ENCODE measurements around the gene DNAH1. TPM values are rescaled to one million over a fixed set of nuclear protein-coding genes. Genes with fewer than 3 reads are reported as not detected.

Gene DNAH1
- total and polyA plus RNA-seq, 2 of the 13 experiments (the other 11 are each of a cell fraction or from before 2014, with no cell fraction given) = 0.64 to 3.5 TPM

- H3K27ac ChIP-seq (ENCODE audit: extremely low read length, insufficient read depth, low read length) = peak overlapping the region; percentile 96
- no peak overlapping the region for H2AFZ ChIP-seq (ENCODE audit: low read length)
- intact Hi-C loops (cut with micrococcal nuclease; ENCODE audit: unreplicated experiment) = loop anchor here (5.0 to 10.0 kb wide), 2 partner anchors 51 to 474 kb away; partner anchors contain the start of gene TWF2
- no peaks in the 10 kb centered on the region for H3K9me3 ChIP-seq (ENCODE audit: low read length)
- WGBS (ENCODE audit: low lambda C conversion rate) = 34% methylated on average over 6 of the region's 6 CpGs
- in situ Hi-C loops (cut with HindIII; ENCODE audit: extremely low pct_ligation_motif_present, low pct_unique_long_range_greater_than_20kb) = no loop called here
- H3K4me3 ChIP-seq (replicated peaks in 1 of 3; ENCODE audit: insufficient read depth in 1 of 3, low read depth in 2 of 3, low read length in 3 of 3) = peak overlapping the region; percentile 77 to 97 (median 90)
- DNase-seq (ENCODE audit: low spot score) (no peak), ATAC-seq (no peak), FAIRE-seq (peak; percentile 75)
- H3K9ac ChIP-seq (ENCODE audit: insufficient read depth, low read depth, low read length) = peak overlapping the region; percentile 99
- H3K79me2 ChIP-seq (ENCODE audit: insufficient read depth, low read length) = peaks cover 28% of the 10 kb centered on the region
- H3K36me3 ChIP-seq (replicated peaks in 1 of 2; ENCODE audit: control insufficient read depth in 1 of 2, insufficient read depth in 2 of 2, low read length in 2 of 2) = peaks cover 11 to 21% of the 10 kb centered on the region in 2 experiments; a peak in 4 of 5 replicates
- ChIA-PET POLR2A (interaction anchor here (1.0 to 9.0 kb wide), 13 partner anchors 11 to 248 kb away, joined by 3 to 165 read pairs (median 7); partner anchors contain the start of genes PPM1M, TWF2 and WDR82), CTCF (ENCODE audit: low intra/inter-chr PET ratio, low total read pairs) (no interaction called here)
- H4K20me1 ChIP-seq (ENCODE audit: insufficient read depth, low read length) = peaks cover 20% of the 10 kb centered on the region
- H3K27me3 ChIP-seq (ENCODE audit: control insufficient read depth in 1 of 2, insufficient read depth in 2 of 2, low read length in 2 of 2) = no peaks in the 10 kb centered on the region; a peak in 1 of 5 replicates
- H3K4me2 ChIP-seq (ENCODE audit: low read depth, low read length) = peak overlapping the region; percentile 97
- H3K4me1 ChIP-seq (ENCODE audit: insufficient read depth, low read length) = peaks cover 72% of the 10 kb centered on the region
- BruUV-seq (replicated peaks) = no TSS peak
- TF ChIP-seq DR1 (CRISPR knock-in tag; IDR thresholded peaks at IDR 0.05) = no peak
- no peak for TF ChIP-seq IRX3 (CRISPR knock-in tag; IDR thresholded peaks at IDR 0.05; ENCODE audit: borderline replicate concordance, low read depth)
- TF ChIP-seq RERE (CRISPR knock-in tag; IDR thresholded peaks at IDR 0.05; ENCODE audit: low read depth) = no peak
- TF ChIP-seq KIAA2018 (CRISPR knock-in tag; IDR thresholded peaks at IDR 0.05; ENCODE audit: borderline replicate concordance) = no peak
- no peak for TF ChIP-seq DNMT3B (CRISPR knock-in tag; conservative IDR thresholded peaks at IDR 0.05)
- TF ChIP-seq YY1 (IDR thresholded peaks at IDR 0.05; ENCODE audit: insufficient read depth, insufficient replicate concordance, low read depth, low read length) = peak; percentile 9
- TF ChIP-seq TOE1 (CRISPR knock-in tag; IDR thresholded peaks at IDR 0.05) = no peak
- TF ChIP-seq ZNF598 (CRISPR knock-in tag; IDR thresholded peaks at IDR 0.05; ENCODE audit: borderline replicate concordance) = no peak
- TF ChIP-seq TAF15 (IDR thresholded peaks at IDR 0.05; ENCODE audit: low read depth, low read length, poor library complexity, severe bottlenecking) = no peak
- TF ChIP-seq SRF (IDR thresholded peaks at IDR 0.05; ENCODE audit: low read depth, low read length) = peak; percentile 87; the same call in 1 of the 2 replicates
- TF ChIP-seq PAF1 (CRISPR knock-in tag; IDR thresholded peaks at IDR 0.05) = no peak
Observed at GRCh38 chr3:52288674-52289073, 27.4 kb upstream of the DNAH1 start.
